Stimulated activated CD8-positive, alpha-beta memory T cell treated with anti-CD3 and anti-CD28 coated beads, Interleukin-15, amount 100 ng/mL, for 1 hour (primary cell): ENCODE measurements around the gene STAP2.
A peak's percentile ranks its signal among the peaks of the same experiment; 100 is the strongest.

Experiments used
- DNase-seq: peaks from one replicate; pipeline ENCODE4 v3.0.0-alpha.2; 2020; ENCODE audit warnings: low read depth

STAP2 gene

DNA sequence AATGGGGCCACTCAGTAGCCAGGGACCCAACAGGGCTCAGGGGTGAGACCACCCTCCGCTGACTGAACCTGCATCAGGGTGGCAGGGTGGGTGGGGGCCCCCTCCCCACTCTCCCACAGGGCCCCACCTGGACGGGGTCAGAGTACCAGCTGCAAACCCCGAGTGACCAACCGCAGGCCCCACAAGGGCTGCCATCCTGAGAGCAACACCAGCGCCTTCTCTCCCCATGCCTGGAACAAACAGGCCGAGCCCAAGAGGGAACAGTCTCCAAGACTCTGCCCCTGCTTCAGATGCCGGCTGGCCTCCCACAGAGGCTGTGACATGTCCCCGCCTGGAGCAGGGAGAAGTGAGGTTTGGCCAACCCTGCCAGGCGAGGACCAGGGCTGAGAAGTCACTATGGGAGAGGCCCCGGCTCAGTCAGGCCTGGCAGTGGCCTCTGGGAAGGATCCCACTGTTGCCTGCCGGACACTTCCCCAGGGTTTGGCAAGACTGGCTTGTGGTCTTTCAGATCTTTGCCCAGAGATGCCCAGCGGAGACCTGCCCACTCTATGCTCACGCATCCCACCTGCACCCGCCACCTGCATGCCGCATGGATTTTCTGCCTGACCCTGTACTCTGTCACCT is 31.9 kb upstream of the STAP2 start:
- DNase-seq = no peak

GRCh38 chr19:4369888-4370260 is 31.2 kb upstream of the STAP2 start:
- peak; percentile 47 for DNase-seq

GRCh38 chr19:4369109-4369887 is 30.7 kb upstream of the STAP2 start:
- peak; percentile 41 for DNase-seq

DNA sequence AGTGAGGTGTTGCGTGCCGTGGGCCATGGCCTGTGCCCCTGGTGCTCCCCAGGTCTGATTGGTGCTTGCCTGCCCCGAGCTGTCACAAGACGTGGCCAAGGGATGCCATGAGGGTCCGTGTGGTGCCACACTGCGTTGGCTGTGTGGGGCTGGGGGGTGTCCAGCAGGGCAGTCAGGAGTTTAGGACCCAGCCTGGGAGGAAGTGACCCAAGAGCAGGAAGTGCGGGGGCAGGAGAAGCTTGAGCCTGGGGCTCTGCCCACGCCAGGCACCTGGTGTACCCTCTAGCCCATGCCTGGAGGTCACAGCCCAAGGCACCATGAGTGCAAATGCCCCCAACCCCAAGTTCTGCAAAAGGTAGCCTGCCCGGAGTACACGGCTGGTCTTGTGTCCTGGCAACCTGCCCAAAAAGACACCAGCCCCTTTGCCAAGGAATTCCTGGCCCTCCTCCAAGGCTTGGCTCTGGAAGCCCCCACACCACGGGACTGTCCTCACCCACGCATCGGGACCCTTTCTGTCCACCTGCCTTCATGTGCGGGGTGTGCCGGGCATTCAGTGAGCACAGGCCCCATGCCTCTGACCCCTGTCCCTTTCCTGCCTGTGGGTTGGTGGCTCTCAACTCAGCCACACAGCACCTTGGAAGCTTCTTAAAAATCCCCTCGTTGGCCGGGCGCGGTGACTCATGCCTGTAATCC is 29.6 kb upstream of the STAP2 start:
- DNase-seq = no peak

GRCh38 chr19:4367781-4368127 is 29.1 kb upstream of the STAP2 start:
- DNase-seq = no peak

DNA sequence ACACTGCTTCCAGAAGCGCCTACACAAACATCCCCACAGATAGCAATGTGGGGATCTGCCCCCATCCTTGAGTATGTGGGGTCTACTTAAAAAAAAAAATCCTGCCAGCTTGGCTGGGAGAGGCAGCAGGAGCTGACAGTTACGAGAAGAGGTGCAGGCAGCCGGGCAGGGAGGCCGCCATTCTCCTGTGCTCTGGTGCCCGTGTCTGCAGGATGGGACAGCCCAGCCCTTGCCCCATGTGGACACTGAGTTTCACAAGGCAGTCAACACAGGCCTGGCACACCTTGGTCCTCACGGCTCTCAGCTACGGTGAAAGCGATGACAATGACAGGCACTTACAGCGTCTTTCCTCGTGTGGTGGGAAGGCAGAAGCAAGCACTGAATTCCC is 28.7 kb upstream of the STAP2 start:
- DNase-seq = no peak

DNA sequence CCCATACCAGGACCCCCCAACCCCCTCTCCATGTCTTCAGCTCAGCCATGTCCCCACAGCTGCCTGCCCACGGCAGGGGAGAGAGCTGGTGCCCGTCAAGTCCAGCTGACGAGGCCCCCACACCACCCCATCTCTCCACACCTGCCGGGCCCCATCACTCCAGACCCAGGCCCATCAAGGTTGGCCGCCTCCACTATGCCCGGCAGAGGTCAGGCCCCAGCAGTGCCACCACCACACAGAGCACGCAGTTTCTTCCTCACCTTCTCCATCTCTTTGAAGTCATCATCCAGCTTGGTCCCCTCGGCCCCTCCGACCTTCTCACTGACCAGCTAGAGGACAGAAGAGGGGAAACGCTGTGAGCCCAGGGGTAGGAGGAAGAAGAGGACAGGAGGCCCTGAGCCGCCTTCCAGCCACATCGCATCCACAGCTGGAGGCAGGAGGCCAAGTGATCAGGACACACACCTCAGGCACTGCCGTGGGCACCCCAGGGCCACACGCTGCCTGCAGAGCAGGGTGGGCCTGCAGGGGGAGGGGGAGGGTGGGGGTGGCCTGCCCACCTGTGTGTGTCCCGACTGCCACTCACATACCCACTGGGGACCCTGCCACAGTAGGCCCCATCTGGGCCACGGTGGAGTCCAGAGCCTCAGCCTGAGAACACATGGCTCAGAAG is 28.2 kb upstream of the STAP2 start:
- no peak for DNase-seq

DNA sequence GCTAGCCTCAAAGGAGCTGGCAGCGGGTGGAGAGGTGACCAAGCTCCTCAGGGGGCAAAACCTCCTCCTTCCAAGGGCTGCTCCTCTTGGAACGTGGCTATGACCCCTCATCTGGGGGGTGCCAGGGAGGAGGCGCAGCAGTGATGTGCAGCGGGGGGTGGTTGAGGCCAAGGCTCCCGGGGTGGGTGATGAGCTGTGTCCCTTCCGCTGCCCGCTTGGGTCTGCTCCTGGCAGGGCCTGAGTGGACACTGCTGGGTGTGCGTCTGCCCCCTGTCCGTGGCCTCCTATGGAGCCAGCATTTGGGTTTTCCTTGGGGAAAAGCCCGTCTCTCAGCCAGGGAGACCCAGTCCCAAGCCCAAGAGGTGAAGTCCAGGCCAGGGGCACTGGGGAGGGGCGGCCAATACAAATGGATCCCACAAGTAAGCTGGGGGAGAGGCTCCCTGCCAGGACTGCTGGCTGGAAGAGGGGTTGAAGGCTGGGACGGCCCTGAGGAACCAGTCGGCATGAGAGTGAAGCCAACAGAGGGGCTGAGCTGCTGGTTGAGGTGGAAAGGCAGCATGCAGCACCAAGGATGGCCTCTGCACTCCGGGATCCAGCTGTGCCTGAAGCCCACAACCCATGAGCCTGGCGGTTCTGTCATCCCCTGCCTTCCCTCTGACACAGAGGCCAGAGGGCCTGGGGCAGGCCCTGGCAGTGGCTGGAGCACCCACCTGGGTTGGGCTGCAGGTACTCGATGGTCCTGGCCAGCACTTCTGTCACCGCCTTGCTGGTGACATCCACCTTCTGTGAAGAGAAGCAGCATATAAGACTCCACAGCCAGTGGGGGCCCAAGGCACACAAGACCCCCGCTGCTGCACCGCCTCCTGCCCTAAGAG is 27.4 kb upstream of the STAP2 start:
- no peak for DNase-seq

GRCh38 chr19:4365341-4365740 is 26.7 kb upstream of the STAP2 start:
- no peak for DNase-seq

- no peak for DNase-seq
Observed at GRCh38 chr19:4363571-4364304, 25.1 kb upstream of the STAP2 start.

DNA sequence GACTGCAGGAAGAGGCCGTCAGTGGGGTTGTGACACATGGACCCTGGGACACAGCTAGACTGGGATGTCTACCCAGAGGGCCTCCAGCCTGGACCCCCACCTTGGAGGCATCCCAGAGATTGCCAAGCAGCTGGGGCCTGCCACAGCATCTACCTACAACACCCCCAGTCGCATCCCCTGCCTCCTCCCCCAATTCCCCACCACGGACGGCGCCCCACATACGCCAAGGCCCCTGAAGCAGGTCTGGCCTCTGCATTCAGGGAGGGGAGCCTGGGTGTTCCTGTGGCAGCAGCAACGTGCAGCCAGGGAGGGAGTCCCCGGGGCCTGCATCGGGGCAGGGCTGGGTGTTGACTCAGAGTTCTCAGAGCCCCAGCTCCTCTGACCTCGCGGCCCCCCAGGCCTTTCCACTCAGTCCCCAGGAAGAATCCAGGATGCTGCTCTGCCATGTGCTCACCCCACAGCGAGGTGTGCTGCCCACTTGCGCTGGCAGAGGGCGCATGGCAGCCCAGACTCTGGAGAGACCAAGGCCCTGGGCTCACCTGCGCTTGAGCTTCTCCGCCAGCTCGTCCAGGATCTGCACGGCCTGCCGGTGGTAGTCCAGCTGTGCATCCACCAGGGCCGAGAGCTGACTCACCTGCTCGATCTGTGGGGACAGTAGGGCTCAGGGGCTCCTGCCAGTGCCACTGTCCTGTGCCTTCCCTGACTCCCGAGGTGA is 24.4 kb upstream of the STAP2 start:
- DNase-seq = no peak

GRCh38 chr19:4362101-4362828 is 23.6 kb upstream of the STAP2 start:
- DNase-seq = no peak

- DNase-seq = no peak
Observed at GRCh38 chr19:4361152-4362046, 22.8 kb upstream of the STAP2 start.

- no peak for DNase-seq
Observed at GRCh38 chr19:4360641-4361151, 22.1 kb upstream of the STAP2 start.

DNA sequence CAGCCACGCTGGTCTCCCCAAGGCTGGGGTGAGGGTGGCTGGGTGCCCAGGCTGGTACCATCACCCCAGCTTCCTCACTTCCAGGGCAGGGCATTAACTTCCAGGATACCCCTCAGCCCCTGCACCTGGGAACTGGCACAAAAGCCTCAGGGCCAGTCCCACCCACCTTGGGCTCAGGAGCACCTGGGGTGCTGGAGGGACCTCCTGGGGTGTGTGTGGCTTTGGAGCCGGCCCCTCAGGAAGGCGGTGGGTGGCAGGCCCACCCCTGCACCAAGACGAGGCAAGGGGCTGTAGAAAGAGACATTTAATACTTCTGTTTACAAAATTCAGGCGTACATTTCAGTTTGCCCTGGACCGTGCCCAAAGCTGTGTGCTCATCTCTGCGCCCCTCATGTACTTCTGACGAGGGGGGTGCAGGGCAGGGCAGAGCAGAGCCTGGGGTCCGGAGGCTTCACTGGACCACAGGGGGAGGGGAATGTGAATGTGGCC is 21.5 kb upstream of the STAP2 start:
- DNase-seq = no peak

DNA sequence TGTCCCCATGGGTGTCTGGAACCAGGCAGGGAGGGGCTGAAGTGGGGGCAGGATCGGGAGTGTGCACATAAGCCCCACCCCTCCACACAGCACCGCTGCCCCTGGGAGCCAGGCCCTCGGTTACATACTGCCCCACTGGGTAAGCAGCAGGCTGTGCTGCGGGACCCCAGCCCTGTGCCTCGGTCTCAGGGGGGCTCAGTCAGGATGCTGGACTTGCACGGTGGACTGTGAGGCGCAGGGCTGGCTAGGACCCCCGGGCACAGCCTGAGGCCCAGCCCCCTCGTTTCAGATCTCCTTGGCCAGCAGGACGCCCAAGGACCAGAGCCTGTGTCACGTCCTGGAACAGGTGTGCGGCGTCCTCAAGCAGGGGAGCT is 21.0 kb upstream of the STAP2 start:
- DNase-seq = no peak

GRCh38 chr19:4358709-4359626 is 20.3 kb upstream of the STAP2 start:
- no peak for DNase-seq
